BJ (cell line): ENCODE measurements around the gene CADM3. TPM values are rescaled to one million over a fixed set of nuclear protein-coding genes. Genes with fewer than 3 reads are reported as not detected.

Experiments used
- CTCF ChIA-PET: fragments of 350-600 bp; formaldehyde crosslinking; extraction: SDS; loops from one replicate; lab custom pipeline; 2021; ENCODE audit warnings: antibody characterized with exemption, inconsistent platforms; lab: Yijun Ruan, JAX
- POLR2A ChIA-PET: fragments of 300-600 bp; sonication (Branson Sonifier 250); formaldehyde crosslinking; extraction: SDS; loops from one replicate; lab custom pipeline; 2021; ENCODE audit warnings: antibody characterized with exemption; lab: Charles Lee
- DNase-seq: peaks from one replicate; pipeline ENCODE4 v3.0.0-alpha.2; 2011; ENCODE audit warnings: low read depth
- H3K27me3 ChIP-seq: 2 replicates; pipeline ENCODE4 v1.6.0; 2011; ENCODE audit warnings: low read length; ENCODE audit not compliant: control insufficient read depth, insufficient read depth
- H3K36me3 ChIP-seq: 2 replicates; pipeline ENCODE4 v1.5.1; 2011; ENCODE audit warnings: low read length; ENCODE audit not compliant: control insufficient read depth, insufficient read depth
- H3K4me3 ChIP-seq: 2 replicates; pipeline ENCODE4 v1.5.1; 2011; ENCODE audit warnings: low read depth, mild to moderate bottlenecking, control low read depth, low read length
- CTCF ChIP-seq: IDR thresholded peaks from 2 replicates; pipeline ENCODE4 v1.5.1; 2011; ENCODE audit warnings: low read depth, mild to moderate bottlenecking, control low read depth, inconsistent platforms, low read length, moderate library complexity; ENCODE audit not compliant: insufficient read depth
- polyA plus RNA-seq: library from polyadenylated mRNA; depleted of rRNA; stranded (reverse); fragments of >200 nt; gene quantifications from 2 replicates; pipeline ENCODE4 v1.2.3, GENCODE V29; 2011

CADM3 gene
- polyA plus RNA-seq, 1 experiment, result 0.07 TPM

GRCh38 chr1:159141584-159142390, 29.6 kb upstream of the CADM3 start:
- POLR2A ChIA-PET, result no interaction called here
- TF ChIP-seq CTCF, result no peak
- Histone ChIP-seq H3K4me3 (no peak overlapping the region), H3K27me3 (no peaks in the 10 kb centered on the region), H3K36me3 (no peaks in the 10 kb centered on the region)
- CTCF ChIA-PET, result interaction anchor here (0.9 to 2.6 kb wide), 5 partner anchors 9 to 55 kb away, joined by 3 to 25 read pairs (median 4); no protein-coding TSS in a partner anchor
- no peak for DNase-seq

- no peak overlapping the region for H3K4me3 ChIP-seq
- no peak for TF ChIP-seq CTCF
- POLR2A ChIA-PET, result no interaction called here
Observed at GRCh38 chr1:159142391-159142663, 29.1 kb upstream of the CADM3 start.

GRCh38 chr1:159142726-159143510, 28.5 kb upstream of the CADM3 start:
- DNase-seq, result no peak
- Histone ChIP-seq H3K36me3 (no peaks in the 10 kb centered on the region), H3K27me3 (no peaks in the 10 kb centered on the region), H3K4me3 (no peak overlapping the region)
- CTCF ChIA-PET, result interaction anchor here (1.6 to 2.6 kb wide), 3 partner anchors 10 to 54 kb away, joined by 4 to 25 read pairs (median 4); no protein-coding TSS in a partner anchor
- no peak for TF ChIP-seq CTCF
- POLR2A ChIA-PET, result no interaction called here

More at GRCh38 chr1:159142391-159142663, 29.1 kb upstream of the CADM3 start:
- DNase-seq, result no peak
- H3K36me3 ChIP-seq, result no peaks in the 10 kb centered on the region
- H3K27me3 ChIP-seq, result no peaks in the 10 kb centered on the region
- CTCF ChIA-PET, result interaction anchor here (0.9 to 2.6 kb wide), 4 partner anchors 10 to 54 kb away, joined by 3 to 25 read pairs (median 5); no protein-coding TSS in a partner anchor

- ChIA-PET POLR2A (no interaction called here), CTCF (interaction anchor here (0.7 to 1.1 kb wide), 2 partner anchors 69 to 224 kb away, joined by 4 to 5 read pairs; no protein-coding TSS in a partner anchor)
- H3K36me3 ChIP-seq, result no peaks in the 10 kb centered on the region
- DNase-seq, result no peak
- H3K4me3 ChIP-seq, result no peak overlapping the region
- no peaks in the 10 kb centered on the region for H3K27me3 ChIP-seq
- no peak for TF ChIP-seq CTCF
Observed at GRCh38 chr1:159144571-159144970, 26.8 kb upstream of the CADM3 start.

GRCh38 chr1:159146980-159147379, 24.4 kb upstream of the CADM3 start:
- Histone ChIP-seq H3K4me3 (no peak overlapping the region), H3K27me3 (no peaks in the 10 kb centered on the region), H3K36me3 (no peaks in the 10 kb centered on the region)
- CTCF ChIA-PET, result interaction anchor here (0.9 to 1.0 kb wide), 2 partner anchors 50 to 58 kb away, joined by 3 read pairs; no protein-coding TSS in a partner anchor
- DNase-seq, result no peak
- POLR2A ChIA-PET, result no interaction called here
- no peak for TF ChIP-seq CTCF
